ENCODE measurements around the gene COG3.

Gene COG3

GRCh38 chr13:45508776-45509175 is 44.0 kb downstream of the COG3 start:
- no peak for DNase-seq

- no peak for DNase-seq
These were observed 45.9 kb downstream of the COG3 start for GRCh38 chr13:45510672-45511071.

GRCh38 chr13:45511310-45512097 is 46.8 kb downstream of the COG3 start:
- DNase-seq: peak; percentile 80

GRCh38 chr13:45512098-45512496 is 47.4 kb downstream of the COG3 start:
- no peak for DNase-seq

- DNase-seq: no peak
These were observed 52.0 kb downstream of the COG3 start for GRCh38 chr13:45516757-45517156.

GRCh38 chr13:45518525-45519245 is 53.9 kb downstream of the COG3 start:
- no peak for DNase-seq

- no peak for DNase-seq
These were observed 54.8 kb downstream of the COG3 start for GRCh38 chr13:45519493-45519892.

GRCh38 chr13:45521297-45521696 is 56.6 kb downstream of the COG3 start:
- DNase-seq: no peak

- no peak for DNase-seq
These were observed 57.8 kb downstream of the COG3 start for GRCh38 chr13:45522571-45522970.

GRCh38 chr13:45527699-45528462 is 63.1 kb downstream of the COG3 start:
- DNase-seq: no peak

- DNase-seq: no peak
These were observed 65.0 kb downstream of the COG3 start for GRCh38 chr13:45529758-45530157.

GRCh38 chr13:45534604-45535003 is 69.9 kb downstream of the COG3 start:
- DNase-seq: no peak

GRCh38 chr13:45536224-45536623 is 71.5 kb downstream of the COG3 start:
- no peak for DNase-seq

GRCh38 chr13:45537516-45537915 is 72.8 kb downstream of the COG3 start:
- DNase-seq: no peak

- no peak for DNase-seq
These were observed 73.6 kb downstream of the COG3 start for GRCh38 chr13:45538382-45538781.

GRCh38 chr13:45540195-45540594 is 75.5 kb downstream of the COG3 start:
- no peak for DNase-seq

GRCh38 chr13:45540864-45541263 is 76.1 kb downstream of the COG3 start:
- DNase-seq: no peak

- no peak for DNase-seq
These were observed 77.1 kb downstream of the COG3 start for GRCh38 chr13:45541806-45542205.

GRCh38 chr13:45542391-45542790 is 77.7 kb downstream of the COG3 start:
- no peak for DNase-seq

GRCh38 chr13:45542878-45543277 is 78.1 kb downstream of the COG3 start:
- no peak for DNase-seq

- no peak for DNase-seq
These were observed 79.8 kb downstream of the COG3 start for GRCh38 chr13:45544520-45544919.

GRCh38 chr13:45545686-45546409 is 81.1 kb downstream of the COG3 start:
- DNase-seq: no peak

- no peak for DNase-seq
These were observed 81.6 kb downstream of the COG3 start for GRCh38 chr13:45546410-45546765.

Data from kidney glomerular epithelial cell (primary cell).